ENCODE data around the gene DDX51.

The DDX51 gene

DNA sequence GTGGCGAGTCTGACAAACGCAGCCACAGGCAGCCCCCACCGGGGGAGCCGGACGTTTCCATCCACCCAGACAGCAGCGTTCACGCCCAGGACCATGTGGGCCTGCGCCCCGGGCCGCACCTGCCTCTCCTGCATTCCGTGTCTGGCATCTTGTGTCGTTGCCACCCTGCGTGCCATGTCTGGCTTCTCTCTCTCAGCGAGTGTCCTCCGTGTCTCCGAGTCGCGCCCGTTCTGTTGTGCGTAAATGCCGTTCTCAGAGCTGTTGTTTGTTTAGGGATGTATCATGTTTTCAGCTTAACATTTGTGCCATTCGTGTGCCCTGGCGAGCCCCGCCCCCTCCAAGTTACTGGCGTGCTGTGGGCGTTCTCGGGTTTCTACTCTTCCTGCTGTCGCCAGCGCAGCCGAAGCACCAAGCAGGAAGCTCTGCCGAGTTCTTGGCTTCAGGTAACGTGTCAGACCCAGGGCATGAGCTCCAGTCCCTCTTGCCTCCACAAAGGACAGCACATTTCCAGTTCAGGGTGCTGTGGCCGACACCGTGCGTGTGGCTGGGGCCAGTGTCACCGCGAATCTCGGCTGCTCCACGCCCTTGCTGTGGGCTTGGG, 34.8 kb upstream of the DDX51 start:
- DNase-seq (ENCODE audit: low spot score), result peak; percentile 38

DNA sequence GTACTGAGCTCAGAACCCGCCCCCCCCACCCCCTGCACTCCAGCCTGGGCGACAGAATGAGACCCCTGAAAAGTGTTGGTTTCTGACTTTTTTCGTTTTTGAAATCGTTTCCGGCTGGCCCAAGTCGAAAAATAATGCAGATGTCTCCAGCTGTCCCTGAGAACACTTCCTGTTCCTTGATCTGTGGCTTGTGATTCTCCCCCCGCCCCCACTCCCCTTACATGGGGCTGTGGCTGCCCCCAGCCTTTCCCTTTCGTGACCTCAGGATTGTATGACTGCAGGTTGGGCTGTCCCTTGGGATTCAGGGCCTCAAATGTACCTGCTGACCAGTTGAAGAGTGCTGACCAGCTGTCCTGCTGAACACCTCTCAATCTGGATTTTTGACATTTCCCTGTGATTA, 34.2 kb upstream of the DDX51 start:
- DNase-seq (ENCODE audit: low spot score), result no peak

DNA sequence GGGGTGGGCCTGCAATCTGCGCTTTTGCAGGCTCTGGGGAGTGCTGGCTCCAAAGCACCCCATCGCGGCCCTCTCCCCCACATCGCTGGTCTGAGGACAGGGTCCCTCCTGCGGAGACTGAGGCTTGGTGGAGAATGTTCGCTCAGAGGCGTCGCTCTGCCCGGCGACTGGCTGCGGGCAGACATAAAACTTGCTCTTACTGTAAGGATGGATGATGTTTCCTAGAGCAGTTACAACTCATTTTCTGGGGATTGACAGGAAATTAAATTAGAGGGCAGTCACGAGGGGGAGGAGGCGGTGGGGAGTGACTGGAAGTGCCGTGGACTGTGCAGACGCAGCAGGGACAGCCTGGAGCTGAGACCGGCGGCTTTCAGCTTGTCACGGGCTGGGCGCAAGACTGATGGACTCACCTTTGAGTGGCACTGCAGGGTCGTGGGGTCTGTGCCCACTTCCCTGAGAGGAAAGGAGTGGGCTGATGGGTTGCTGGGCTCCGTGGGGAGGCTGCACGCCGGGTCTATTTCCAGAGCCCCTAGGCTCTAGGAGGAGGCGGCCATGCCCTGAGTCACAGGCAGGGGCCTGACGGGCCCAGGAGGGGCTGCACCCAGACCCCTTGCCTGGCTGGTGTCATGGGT, 32.9 kb upstream of the DDX51 start:
- no peak for DNase-seq (ENCODE audit: low spot score)

DNA sequence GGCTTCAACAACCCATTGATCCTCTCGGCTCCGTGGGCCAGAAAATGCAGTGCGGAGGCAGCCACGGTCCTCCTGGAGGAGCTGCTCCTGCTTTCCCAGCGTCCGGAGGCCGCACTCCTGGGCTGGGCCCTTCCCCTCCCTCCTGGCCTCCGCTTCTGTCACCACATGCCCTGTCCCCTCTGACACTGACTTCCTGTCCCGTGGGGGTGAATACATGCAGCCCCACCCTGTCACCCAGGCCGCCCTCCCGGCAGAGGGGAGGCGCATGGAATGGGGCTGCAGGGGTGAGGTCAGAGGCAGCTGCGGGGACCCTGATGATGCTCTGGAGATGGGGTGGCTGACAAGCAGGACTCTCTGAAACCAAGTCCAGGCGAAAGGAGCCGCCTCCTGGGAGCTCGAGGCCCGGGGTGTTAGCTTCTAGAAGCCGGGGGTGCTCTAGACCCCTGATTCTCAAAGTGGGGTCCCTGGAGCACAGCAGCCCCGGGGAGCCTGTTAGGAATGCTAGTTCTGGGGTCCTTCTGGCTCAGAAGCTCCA, 32.3 kb upstream of the DDX51 start:
- DNase-seq (ENCODE audit: low spot score), result no peak

DNA sequence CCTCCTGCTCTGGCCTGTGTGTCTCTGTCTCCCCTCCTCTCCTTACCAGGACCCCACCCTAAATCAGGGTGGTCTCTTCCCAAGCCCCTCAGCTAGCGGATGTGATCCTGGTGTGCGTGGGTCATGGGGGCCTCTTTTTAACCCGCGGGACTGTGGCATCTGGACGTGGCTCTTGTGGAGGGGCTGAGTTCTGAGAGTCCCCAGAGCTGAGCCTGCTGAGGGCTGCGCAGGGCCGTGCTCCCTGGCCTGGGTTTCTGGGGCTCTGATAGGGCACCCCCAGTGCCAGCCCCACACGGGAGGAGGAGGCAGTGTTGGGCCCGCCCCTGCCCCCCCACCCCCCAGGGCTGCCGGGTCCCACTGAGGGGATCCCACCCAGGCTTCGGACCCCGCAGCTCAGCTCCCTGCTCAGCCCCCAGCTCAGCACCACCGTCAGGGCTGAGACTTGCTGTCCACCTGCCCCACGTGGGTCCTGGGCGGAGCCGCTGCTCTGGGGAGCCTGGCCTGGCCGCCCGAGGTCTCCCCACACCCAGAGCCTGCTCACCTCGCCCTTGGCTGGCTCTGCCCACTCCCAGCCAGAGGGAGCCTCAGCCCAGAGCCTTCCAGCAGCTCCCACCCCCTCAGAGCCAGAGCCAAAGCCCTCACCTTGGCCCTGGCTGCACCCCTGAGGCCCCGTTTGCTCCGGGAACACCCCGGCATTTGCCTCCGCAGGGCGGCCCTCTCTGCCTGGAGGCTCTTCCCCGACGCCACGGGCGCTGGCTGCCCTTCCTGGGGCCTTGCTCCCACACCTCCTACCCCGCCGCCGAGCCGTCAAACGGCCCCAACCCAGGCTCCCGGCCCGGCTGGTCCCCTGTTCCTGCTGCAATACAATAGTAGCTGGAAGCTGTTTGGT, 31.6 kb upstream of the DDX51 start:
- no peak for DNase-seq (ENCODE audit: low spot score)

DNA sequence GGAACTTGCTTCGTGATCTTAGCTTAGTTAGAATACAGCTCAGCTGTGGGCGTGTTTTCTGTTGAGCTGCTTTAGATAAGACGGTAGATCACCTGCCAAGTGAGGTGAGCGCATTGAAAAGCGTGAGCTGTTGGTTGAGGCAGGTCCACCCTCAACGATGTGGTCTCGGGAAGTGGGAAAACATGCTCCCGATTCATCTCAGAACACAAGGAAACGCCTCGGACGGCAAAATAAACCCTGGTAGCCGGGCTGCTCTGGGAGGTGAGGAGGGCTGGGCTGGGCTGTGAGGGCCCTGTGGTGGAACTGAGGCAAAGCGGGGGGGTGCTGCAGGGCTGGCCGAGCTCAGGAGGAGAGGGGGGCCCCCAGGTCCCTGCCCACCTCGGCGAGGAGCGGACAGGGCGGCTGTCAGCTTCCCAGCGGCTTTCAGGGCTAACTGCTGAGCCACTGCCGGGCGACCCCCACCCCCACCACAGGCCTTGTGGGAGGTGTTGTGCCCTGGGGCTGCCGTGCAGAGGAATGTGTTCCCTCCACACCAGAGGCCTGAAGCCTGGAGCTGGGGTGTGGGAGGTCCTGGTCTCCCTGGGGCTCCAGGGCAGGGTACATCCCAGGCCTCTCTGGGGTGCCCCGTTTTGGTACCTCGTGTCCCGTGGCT, 30.8 kb upstream of the DDX51 start:
- no peak for DNase-seq (ENCODE audit: low spot score)

DNA sequence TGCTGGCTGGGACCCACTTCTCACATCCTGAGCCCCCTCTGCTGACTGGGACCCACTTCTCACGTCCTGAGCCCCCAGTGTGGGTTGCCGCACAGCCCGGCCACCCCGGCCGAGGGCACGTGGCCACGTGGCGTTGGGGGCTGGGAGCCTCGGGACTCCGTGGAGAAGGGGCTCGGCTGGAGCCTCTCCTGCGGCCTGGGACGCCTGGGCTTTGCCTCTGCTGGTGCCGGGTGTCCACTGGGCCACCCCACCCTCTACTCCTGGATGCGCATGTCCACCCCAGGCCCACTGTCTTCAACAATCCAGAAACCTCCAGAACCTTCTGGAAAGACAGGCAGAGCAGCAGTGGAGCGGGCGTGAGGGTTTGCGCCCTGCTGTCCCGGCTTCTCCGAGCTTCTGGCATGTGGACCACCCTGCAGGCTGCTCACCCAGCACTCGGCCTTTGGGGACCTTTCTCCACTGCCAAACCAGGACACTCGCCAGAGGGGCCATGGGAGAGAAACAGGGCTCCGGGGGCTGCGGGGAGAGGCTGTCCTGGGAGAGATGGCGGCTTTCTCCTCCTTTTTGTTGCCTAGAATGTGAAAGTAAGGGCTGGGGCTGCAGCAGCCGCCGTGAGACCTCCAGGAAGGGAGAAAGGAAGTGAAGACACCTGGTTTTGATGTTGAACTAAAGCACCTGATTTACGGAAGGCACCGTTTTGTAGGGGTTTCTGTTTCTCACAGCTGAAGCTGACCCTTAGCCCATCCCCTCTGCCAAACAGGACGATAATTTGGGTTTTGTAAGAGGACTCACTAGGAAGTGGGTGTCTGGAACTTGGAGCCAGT, 30.1 kb upstream of the DDX51 start:
- DNase-seq (ENCODE audit: low spot score), result no peak

DNA sequence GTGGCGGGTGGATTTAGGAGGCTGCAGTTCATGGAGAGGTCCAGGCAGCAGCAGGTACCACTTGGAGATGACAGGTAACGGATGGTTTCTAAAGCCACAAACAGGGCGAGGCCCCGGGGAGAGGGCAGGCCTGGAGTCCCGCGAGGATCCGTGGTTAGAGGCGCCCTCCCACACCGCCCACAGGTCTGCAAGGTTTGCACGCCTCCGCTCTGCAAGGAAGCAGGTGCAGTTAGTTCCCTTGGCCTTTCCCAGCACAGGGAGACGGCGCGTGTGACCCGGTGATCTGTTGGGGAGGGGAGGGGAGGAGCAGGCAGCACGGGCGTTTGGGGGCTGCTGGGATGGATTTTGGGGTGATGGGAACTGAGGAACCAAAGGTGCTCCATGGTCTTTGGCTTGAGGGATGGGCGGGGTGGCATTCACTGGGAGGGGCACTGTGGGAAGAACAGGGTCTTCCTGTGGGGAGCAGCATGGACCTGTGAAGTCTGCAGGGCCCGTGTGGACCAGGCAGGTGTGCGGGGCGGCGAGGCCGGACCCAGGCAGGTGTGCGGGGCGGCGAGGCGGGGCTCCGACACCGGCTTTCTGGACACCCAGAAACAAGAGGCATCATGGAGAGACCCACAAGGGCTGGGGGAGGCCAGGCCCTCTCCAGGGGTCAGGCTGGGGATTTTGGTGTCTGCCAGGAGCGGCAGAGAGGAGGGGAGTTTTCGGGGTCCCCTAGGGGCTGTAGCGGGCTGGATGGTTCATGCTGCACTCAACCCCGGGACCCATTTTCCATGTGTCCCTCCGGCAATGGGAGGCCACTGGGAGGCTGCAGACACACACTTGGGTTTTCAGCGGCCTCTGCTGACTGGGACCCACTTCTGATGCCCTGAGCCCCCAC, 29.3 kb upstream of the DDX51 start:
- DNase-seq (ENCODE audit: low spot score), result no peak

DNA sequence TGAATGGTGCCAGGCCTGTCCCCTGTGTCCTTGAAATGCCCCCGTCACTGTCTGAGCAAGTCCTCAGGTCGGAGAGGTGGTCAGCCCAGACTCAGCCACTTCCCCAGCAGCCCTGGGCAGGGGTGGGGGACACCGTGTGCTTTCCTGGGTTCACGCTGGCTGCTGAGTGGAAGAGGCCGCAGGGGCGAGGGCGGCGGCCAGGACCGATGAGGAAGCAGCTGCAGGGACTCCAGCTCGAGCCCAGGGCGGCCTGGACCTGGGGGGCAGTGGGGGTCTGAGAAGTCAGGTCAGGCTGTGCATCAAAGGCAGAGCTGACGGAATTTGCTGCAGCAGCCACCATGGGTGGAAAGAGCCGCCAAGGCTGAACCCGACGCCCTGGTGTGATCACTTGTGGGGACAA, 28.5 kb upstream of the DDX51 start:
- DNase-seq (ENCODE audit: low spot score), result no peak

DNA sequence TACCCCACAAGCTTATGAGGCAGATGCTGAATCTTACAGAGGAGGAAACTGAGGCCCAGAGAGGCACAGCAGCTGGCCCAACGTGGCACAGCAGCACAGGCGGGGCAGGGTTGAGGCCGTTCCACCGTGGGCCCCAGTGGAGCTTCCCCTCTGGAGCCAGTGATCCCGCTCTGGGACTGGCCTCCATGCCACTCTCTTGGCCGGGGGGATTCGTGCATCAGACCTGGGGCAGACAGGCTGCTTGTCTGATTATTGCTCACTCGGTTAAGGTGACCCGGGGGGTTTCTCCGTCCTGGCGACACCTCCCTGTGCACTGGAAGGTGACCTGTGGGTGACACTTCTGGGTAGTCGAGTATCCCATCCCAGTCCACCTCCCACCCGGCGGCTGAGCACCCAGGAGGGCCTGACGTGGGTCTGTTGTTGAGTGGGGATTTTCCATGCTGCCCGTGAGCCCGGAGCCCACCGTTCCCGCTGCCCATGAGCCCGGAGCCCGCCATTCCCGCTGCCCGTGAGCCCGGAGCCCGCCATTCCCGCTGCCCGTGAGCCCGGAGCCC, 27.9 kb upstream of the DDX51 start:
- DNase-seq (ENCODE audit: low spot score), result no peak

DNA sequence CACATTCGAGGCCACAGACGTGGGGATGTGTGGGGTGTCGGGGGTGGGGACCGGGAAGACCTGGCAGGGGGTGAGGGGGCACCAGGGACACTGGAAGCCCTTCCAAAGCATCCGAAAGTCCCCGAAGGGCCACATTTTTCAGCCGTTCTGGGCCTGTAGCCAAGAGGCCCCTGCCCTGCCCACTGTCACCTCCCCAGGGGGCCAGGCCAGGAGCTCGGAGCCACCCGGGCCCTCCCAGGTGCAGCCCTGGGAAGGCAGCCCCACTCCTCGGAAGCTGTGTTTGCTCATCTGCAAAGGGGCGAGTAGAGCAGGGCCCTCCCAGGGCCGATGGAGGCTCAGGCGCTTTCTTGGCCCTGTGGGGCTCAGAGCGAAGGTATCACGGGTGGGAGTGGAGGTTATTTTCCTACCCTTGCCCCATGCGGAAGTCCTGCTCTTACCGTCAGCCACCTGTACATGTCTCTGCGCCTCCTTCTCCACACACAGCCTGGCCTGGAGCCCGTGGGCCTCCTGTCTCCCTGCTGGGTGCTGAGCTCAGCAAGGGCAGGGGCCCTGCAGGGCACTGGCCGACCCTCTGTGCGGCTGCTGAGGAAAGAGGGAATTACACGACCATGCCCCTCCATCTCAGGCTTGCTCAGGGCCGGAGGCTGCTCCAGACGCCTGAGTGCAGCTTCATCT, 27.3 kb upstream of the DDX51 start:
- DNase-seq (ENCODE audit: low spot score), result no peak

DNA sequence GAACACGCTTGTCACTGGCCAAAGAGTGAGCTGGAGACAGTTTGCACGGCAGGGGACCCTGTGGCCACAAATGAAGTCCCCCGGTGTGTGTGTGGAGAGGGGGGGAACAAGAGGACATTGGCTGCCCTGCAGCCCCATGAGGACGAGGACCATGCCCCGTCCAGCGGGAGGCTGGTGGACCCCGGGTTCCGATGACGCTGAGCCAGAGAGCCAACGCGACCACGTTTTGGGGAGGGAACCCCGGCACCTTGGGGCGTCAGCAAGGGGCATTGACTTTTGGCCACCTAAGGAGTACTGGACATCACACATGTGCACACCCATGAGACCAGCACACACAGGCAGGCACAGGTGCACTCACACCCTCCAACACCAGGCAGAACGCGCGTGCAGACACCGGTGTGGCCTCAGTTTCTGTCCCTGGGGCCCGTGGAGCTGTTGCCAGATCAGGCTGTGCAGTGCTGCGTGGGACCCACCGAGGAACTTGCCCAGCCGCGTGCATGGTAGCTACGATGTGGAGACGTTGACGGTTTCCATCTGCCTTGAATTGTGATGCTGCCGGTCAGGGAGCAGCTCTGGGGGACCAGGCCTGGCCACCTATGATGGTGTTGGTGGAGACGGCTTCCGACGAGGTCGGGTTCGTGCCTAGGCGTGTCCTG, 26.6 kb upstream of the DDX51 start:
- DNase-seq (ENCODE audit: low spot score), result no peak

DNA sequence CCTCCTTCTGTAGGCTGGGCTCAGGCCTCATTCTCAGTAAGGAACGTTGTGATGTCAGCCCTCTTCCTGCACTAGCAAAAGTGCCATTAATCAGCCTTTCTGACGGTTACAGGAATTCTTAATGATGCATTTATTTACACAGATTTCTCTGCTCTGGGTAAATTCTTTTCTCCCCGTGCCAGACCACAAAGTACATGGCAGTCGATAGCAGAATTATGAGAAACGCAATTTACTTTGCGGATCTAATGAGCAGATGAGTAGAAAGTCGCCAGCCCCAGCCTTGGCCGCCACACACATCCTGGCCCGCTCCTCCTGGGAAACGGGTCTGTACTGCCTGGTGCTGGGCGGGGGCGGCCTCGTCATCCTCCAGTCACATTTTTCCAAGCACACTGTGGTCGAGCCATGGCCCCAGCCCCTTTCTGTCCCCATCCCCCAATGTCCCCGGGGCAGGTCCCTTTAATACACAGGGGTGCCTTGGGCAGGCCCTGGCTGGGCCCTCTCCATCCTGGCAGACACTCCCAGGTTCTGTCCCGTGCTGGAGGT, 26.0 kb upstream of the DDX51 start:
- no peak for DNase-seq (ENCODE audit: low spot score)

DNA sequence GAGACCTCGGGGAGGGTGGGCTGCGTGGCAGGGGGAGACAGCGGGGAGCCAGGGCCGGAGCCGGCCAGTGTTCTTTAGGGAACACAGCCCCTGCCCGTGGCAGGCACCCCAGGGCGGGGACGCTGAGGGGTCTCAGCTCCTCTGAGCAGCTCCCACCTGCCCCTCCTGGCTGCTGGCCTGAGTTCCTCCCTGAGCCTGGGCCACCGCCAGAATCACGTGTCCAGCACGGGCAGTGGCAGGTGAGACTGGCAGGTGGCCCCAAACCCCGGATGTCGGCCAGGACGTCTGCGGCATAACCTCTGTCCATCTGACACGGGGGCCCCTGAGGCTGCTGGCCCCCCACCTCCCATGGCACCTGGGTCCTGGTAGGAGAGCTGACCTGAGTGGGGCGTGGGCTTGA, 25.3 kb upstream of the DDX51 start:
- DNase-seq (ENCODE audit: low spot score), result no peak

DNA sequence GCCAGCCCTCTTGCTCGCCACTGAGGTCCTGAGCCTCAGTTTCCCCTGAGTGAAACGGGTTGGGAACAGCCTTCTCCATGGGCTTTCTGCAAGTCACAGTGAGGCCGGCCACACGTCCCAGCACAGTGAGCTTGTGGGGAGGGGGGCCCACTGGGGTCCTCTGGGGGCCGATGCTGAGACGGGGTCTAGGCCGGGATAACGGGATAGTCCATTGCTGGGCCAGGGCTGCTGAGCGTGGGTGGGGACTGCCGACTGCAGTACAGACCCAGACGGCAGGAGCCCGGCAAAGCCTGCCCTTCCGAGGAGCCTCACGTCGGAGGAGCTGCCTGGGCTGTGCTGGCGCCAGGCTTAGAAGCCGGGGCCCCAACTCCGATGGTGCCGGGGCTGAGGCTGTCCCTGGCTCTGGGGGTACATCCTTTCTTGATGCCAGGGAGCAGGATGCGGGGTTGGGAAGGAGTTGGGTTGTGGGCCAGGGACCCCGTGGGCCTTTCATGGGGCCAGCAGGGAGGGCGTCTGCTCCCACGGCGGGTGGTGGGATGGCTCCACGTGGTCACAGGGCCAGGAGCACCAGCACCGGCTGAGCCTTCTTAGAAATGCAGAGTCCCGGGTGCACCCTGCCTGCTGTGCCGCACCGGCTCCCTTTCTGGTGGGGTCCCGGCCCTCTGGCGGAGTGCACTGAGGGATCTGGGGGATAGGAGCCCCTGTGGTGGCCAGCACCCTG, 24.4 kb upstream of the DDX51 start:
- DNase-seq (ENCODE audit: low spot score), result no peak

DNA sequence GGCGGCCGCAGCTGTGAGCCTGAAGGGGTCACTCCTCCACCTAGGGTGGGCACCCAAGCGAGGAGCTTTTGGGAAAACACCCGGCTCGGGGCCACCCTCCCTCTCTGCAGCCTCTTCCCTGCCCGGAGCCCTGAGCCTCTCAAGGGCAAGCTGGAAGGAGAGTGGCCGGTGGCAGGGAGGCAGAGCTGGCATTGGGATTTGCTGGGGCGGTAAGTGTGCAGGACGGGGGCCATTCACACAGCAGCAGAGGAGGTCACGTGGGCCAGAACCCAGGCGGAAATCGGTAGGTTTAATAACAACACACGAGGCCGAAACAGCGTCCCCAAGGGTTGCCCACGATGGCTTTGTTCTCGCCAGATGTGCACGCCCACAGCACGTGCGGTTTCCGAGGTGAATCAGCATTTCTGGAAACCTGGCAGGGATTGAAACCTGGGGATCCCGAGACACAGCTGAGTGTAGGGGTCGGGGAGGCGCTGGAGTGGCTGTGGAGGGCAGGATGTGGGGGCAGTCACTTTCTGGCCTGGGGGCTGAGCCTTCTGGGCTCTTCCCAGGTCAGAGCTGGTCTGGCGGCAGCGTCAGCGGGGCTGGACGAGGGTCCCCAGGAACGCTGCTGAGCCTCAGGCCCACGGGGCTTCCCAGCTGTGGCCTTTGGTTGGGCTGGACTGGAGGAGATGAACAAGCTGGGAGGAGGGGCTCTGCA, 23.6 kb upstream of the DDX51 start:
- no peak for DNase-seq (ENCODE audit: low spot score)

DNA sequence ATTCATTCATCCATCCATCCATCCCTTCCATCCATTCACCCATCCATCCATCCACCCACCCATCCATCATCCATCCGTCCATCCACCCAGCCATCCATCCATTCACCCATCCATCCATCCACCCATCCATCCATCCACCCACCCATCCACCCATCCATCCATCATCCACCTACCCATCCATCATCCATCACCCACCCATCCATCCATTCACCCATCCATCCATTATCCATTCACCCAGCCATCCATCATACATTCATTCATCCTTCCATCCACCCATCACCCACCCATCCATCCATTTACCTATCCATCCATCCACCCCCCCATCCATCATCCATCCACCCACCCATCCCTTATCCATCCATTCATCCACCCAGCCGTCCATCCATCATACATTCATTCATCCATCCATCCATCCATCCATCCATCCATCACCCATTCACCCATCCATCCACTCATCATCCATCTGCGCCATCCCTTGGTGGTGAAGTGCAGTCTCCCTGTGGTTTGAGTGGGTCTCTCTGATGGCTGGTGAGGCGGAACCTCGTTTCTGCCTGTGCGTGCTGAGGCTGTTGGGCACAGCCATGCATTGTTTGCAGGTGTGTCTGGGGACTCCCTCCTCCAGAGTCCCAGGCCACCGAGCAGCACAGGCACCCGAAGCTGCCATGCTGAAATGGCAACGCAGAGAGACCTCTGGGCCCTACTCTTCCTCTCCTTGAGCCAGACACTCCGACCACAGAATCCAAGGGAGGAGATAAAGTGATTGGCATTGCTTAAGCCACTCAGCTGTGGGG, 22.9 kb upstream of the DDX51 start:
- no peak for DNase-seq (ENCODE audit: low spot score)
